ENCODE results near the gene PM20D2. TPM values are rescaled to one million over a fixed set of nuclear protein-coding genes. Genes with fewer than 3 reads are reported as not detected.

The PM20D2 gene
- total RNA-seq, 1 experiment from 2014 or later = 37.3 TPM

DNA sequence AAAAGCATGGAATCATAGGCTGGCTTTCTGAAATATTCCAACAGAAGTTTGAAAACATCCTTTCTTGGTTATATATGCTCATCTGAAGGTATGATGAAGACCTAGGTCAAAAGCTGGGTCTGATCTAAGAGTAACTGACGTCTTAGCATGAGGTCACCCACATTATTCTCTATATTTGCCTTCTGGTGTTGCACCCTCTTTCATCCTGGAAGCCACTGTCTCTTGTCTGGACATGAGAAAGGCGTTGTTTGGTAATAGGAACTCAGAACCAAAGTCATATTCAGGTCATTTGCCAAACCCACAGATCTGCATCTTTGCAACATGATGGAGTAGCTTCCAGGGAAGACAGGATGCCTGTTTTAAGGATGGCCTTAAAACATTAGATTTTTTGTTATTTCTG, 53.7 kb downstream of the PM20D2 start:
- H3K36me3 ChIP-seq (ENCODE audit: insufficient read depth, low read length) = no peaks in the 10 kb centered on the region
- H4K20me1 ChIP-seq (ENCODE audit: insufficient read depth, low read depth, low read length) = no peaks in the 10 kb centered on the region
- no peak for DNase-seq
- H3K9ac ChIP-seq (ENCODE audit: low read length) = no peak overlapping the region
- no peak overlapping the region for H2AFZ ChIP-seq (ENCODE audit: low read length)
- H3K9me2 ChIP-seq (replicated peaks; ENCODE audit: insufficient read depth, low read length) = no peaks in the 10 kb centered on the region
- no peaks in the 10 kb centered on the region for H3K27me3 ChIP-seq (ENCODE audit: low read length)
- peaks cover 3% of the 10 kb centered on the region for H3K9me3 ChIP-seq (ENCODE audit: low read length)
- no peak overlapping the region for H3K4me3 ChIP-seq (ENCODE audit: low read length)
- H3K4me2 ChIP-seq (ENCODE audit: low read depth, low read length, poor library complexity, severe bottlenecking) = no peak overlapping the region
- H3K4me1 ChIP-seq (ENCODE audit: low read length) = no peaks in the 10 kb centered on the region
- no peak overlapping the region for H3K27ac ChIP-seq (ENCODE audit: low read length)
- H3K79me2 ChIP-seq (ENCODE audit: low read length) = no peaks in the 10 kb centered on the region

DNA sequence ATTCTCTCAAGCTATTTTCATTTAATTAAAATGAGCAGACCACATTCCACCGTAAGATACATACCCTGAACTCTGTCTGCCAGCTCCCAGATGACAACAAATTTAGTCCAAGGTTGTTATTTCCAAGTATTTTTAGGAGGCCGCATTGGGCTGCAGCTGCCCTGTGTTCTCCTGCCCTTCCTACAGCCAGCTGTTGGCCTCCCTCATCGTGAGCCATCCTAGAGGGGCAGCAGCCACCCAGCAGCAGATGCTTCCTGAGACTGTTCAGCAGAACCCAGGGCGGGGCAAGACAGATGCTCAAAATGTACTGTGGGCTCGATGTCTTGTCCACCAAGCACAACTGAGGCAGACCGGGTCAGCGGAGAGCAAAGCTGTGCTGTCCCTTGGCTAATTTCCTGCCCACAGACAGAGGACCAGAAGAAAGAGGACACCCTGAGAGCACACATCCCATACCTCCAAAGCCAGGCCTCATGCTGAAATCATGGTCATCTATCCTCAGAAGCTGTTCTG, 54.9 kb downstream of the PM20D2 start:
- no peak for DNase-seq
- Histone ChIP-seq H2AFZ (ENCODE audit: low read length) (no peak overlapping the region), H3K27me3 (ENCODE audit: low read length) (no peaks in the 10 kb centered on the region), H4K20me1 (ENCODE audit: insufficient read depth, low read depth, low read length) (no peaks in the 10 kb centered on the region), H3K4me1 (ENCODE audit: low read length) (no peaks in the 10 kb centered on the region), H3K36me3 (ENCODE audit: insufficient read depth, low read length) (no peaks in the 10 kb centered on the region), H3K4me3 (ENCODE audit: low read length) (no peak overlapping the region), H3K79me2 (ENCODE audit: low read length) (no peaks in the 10 kb centered on the region), H3K4me2 (ENCODE audit: low read depth, low read length, poor library complexity, severe bottlenecking) (no peak overlapping the region), H3K9me2 (replicated peaks; ENCODE audit: insufficient read depth, low read length) (no peaks in the 10 kb centered on the region), H3K9me3 (ENCODE audit: low read length) (no peaks in the 10 kb centered on the region), H3K27ac (ENCODE audit: low read length) (no peak overlapping the region), H3K9ac (ENCODE audit: low read length) (no peak overlapping the region)

DNA sequence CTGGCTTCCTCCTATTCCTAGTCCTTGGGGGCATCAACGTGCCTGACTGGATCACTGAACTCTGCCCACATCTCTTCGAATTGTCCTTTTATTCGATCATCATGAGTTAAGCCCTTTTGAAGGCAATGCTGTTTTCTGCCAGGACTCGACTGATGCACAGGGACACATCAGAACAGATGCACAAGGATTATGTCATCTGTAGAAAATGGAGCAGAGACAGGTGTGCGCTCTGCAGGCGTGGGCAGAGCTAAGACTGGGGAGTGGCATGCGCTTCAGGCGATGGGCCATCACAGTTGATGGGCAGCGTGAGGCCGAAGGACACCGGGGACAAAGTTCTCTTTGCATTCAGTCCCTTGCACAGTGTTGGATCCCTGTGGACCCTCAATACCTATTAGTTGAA, 58.2 kb downstream of the PM20D2 start:
- no peak overlapping the region for H2AFZ ChIP-seq (ENCODE audit: low read length)
- H3K4me2 ChIP-seq (ENCODE audit: low read depth, low read length, poor library complexity, severe bottlenecking) = no peak overlapping the region
- no peak for DNase-seq
- no peaks in the 10 kb centered on the region for H4K20me1 ChIP-seq (ENCODE audit: insufficient read depth, low read depth, low read length)
- H3K9ac ChIP-seq (ENCODE audit: low read length) = no peak overlapping the region
- H3K9me3 ChIP-seq (ENCODE audit: low read length) = no peaks in the 10 kb centered on the region
- H3K36me3 ChIP-seq (ENCODE audit: insufficient read depth, low read length) = no peaks in the 10 kb centered on the region
- no peaks in the 10 kb centered on the region for H3K27me3 ChIP-seq (ENCODE audit: low read length)
- H3K27ac ChIP-seq (ENCODE audit: low read length) = no peak overlapping the region
- no peaks in the 10 kb centered on the region for H3K4me1 ChIP-seq (ENCODE audit: low read length)
- H3K79me2 ChIP-seq (ENCODE audit: low read length) = no peaks in the 10 kb centered on the region
- H3K9me2 ChIP-seq (replicated peaks; ENCODE audit: insufficient read depth, low read length) = no peaks in the 10 kb centered on the region
- no peak overlapping the region for H3K4me3 ChIP-seq (ENCODE audit: low read length)

DNA sequence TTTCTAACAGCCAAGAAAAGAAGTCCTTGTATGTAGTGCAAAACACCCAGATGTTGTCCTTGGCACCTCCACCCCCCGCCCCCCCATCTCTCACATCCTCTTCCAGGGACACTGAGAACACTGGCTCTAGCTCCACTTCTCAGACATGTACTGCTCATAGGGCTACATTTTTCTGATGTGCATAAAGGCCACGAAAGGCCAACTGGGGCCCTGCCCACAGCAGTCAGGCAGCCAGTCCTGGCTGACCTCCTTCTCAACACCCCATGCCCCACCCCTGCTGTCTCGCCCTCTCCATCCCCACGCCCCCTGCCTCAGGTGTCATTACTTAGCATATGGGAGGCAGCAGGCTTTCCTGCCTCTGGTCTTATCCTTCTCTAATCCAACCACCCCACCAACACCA, 60.0 kb downstream of the PM20D2 start:
- H3K9me3 ChIP-seq (ENCODE audit: low read length) = no peaks in the 10 kb centered on the region
- H3K79me2 ChIP-seq (ENCODE audit: low read length) = no peaks in the 10 kb centered on the region
- DNase-seq = no peak
- no peak overlapping the region for H2AFZ ChIP-seq (ENCODE audit: low read length)
- H3K4me2 ChIP-seq (ENCODE audit: low read depth, low read length, poor library complexity, severe bottlenecking) = no peak overlapping the region
- H4K20me1 ChIP-seq (ENCODE audit: insufficient read depth, low read depth, low read length) = no peaks in the 10 kb centered on the region
- H3K27ac ChIP-seq (ENCODE audit: low read length) = no peak overlapping the region
- H3K36me3 ChIP-seq (ENCODE audit: insufficient read depth, low read length) = no peaks in the 10 kb centered on the region
- H3K9ac ChIP-seq (ENCODE audit: low read length) = no peak overlapping the region
- H3K9me2 ChIP-seq (replicated peaks; ENCODE audit: insufficient read depth, low read length) = no peaks in the 10 kb centered on the region
- H3K4me1 ChIP-seq (ENCODE audit: low read length) = no peaks in the 10 kb centered on the region
- no peak overlapping the region for H3K4me3 ChIP-seq (ENCODE audit: low read length)
- no peaks in the 10 kb centered on the region for H3K27me3 ChIP-seq (ENCODE audit: low read length)

DNA sequence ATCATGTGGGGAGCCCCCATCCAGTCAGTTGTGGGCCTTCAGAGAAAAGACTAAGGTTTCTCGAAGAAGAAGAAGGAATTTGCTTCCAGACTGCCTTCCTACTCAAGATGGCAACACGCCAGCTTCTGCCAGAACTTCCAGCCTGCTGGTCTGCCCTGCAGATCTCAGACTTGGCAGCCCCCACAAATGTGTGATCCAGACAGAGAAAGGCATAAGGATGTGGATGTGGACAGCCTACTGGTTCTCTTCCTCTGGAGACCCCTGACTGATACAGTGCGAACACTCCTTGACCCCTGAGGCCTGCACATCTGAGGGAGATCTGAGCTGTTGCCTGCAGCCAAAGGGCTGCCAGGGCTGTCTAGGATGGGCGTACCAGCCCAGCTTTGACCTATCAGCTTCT, 62.7 kb downstream of the PM20D2 start:
- no peaks in the 10 kb centered on the region for H3K4me1 ChIP-seq (ENCODE audit: low read length)
- H3K79me2 ChIP-seq (ENCODE audit: low read length) = no peaks in the 10 kb centered on the region

DNA sequence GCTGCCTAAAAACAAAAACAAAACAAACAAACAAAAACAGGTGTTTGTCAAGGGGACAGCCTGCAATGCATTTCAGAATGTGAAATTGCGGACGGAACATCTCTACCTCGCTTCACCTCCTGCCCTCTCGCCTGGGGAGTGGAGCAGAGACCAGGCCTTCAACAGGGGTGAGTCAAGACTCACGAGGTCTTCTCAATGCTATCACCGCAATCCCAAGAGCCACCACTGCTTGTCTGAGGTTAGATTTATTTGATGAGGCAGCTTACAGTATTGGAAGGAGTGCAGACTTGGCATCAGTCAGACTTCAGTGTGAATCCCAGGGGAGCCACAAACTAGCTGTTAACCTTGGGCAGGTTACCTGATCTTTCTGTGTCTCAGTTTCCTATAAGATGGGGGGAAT, 63.6 kb downstream of the PM20D2 start:
- H2AFZ ChIP-seq (ENCODE audit: low read length) = no peak overlapping the region
- H3K9ac ChIP-seq (ENCODE audit: low read length) = no peak overlapping the region
- no peaks in the 10 kb centered on the region for H4K20me1 ChIP-seq (ENCODE audit: insufficient read depth, low read depth, low read length)
- no peak for DNase-seq
- H3K79me2 ChIP-seq (ENCODE audit: low read length) = no peaks in the 10 kb centered on the region
- H3K9me3 ChIP-seq (ENCODE audit: low read length) = no peaks in the 10 kb centered on the region
- no peaks in the 10 kb centered on the region for H3K36me3 ChIP-seq (ENCODE audit: insufficient read depth, low read length)
- H3K27me3 ChIP-seq (ENCODE audit: low read length) = no peaks in the 10 kb centered on the region
- no peaks in the 10 kb centered on the region for H3K4me1 ChIP-seq (ENCODE audit: low read length)
- no peak overlapping the region for H3K27ac ChIP-seq (ENCODE audit: low read length)
- H3K4me2 ChIP-seq (ENCODE audit: low read depth, low read length, poor library complexity, severe bottlenecking) = no peak overlapping the region
- no peak overlapping the region for H3K4me3 ChIP-seq (ENCODE audit: low read length)
- no peaks in the 10 kb centered on the region for H3K9me2 ChIP-seq (replicated peaks; ENCODE audit: insufficient read depth, low read length)

More for the DNA sequence above, 62.7 kb downstream of the PM20D2 start:
- Histone ChIP-seq H4K20me1 (ENCODE audit: insufficient read depth, low read depth, low read length) (no peaks in the 10 kb centered on the region), H3K27me3 (ENCODE audit: low read length) (no peaks in the 10 kb centered on the region), H3K9me2 (replicated peaks; ENCODE audit: insufficient read depth, low read length) (no peaks in the 10 kb centered on the region), H3K9ac (ENCODE audit: low read length) (no peak overlapping the region), H2AFZ (ENCODE audit: low read length) (no peak overlapping the region), H3K4me3 (ENCODE audit: low read length) (no peak overlapping the region), H3K4me2 (ENCODE audit: low read depth, low read length, poor library complexity, severe bottlenecking) (no peak overlapping the region), H3K9me3 (ENCODE audit: low read length) (no peaks in the 10 kb centered on the region), H3K36me3 (ENCODE audit: insufficient read depth, low read length) (no peaks in the 10 kb centered on the region), H3K27ac (ENCODE audit: low read length) (no peak overlapping the region)
- no peak for DNase-seq

DNA sequence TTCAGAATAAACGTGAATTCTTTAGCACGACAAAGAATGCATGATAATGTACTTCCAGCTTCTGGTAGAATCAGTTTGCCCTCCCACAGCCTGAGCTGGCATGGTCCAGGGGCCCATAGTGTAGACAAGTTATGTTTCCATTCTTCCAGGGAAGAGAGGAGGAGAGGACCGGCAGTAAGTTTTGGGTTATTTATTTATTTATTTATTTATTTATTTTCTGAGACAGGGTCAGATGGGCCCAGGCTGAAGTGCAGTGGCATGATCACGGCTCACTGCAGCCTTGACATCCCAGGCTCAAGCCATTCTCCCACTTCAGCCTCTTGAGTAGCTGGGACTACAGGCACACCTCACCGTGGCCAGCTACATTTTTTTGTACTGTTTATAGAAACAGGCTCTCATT, 66.6 kb downstream of the PM20D2 start:
- Histone ChIP-seq H2AFZ (ENCODE audit: low read length) (no peak overlapping the region), H3K27ac (ENCODE audit: low read length) (no peak overlapping the region), H3K9me3 (ENCODE audit: low read length) (no peaks in the 10 kb centered on the region), H3K27me3 (ENCODE audit: low read length) (no peaks in the 10 kb centered on the region), H3K9ac (ENCODE audit: low read length) (no peak overlapping the region), H4K20me1 (ENCODE audit: insufficient read depth, low read depth, low read length) (no peaks in the 10 kb centered on the region), H3K4me3 (ENCODE audit: low read length) (no peak overlapping the region), H3K4me2 (ENCODE audit: low read depth, low read length, poor library complexity, severe bottlenecking) (no peak overlapping the region), H3K4me1 (ENCODE audit: low read length) (no peaks in the 10 kb centered on the region), H3K36me3 (ENCODE audit: insufficient read depth, low read length) (no peaks in the 10 kb centered on the region), H3K9me2 (replicated peaks; ENCODE audit: insufficient read depth, low read length) (no peaks in the 10 kb centered on the region), H3K79me2 (ENCODE audit: low read length) (no peaks in the 10 kb centered on the region)
- DNase-seq = no peak

DNA sequence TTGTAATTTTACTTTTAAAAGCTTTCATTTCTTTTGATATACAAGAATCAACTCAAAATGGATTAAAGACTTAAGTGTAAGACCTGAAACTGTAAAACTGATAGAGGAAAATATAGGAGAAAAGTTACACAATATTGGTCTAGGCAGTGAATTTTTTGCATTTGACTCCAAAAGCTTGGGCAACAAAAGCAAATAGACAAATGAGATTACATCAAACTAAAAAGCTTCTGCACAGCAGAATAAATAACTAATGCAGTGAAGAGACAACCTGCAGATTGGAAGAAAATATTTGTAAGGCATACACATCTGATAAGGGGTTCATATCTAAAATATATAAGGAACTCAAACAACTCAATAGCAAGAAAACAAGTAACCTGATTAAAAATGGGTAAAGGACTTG, 68.3 kb downstream of the PM20D2 start:
- Histone ChIP-seq H3K4me2 (ENCODE audit: low read depth, low read length, poor library complexity, severe bottlenecking) (no peak overlapping the region), H3K9me2 (replicated peaks; ENCODE audit: insufficient read depth, low read length) (no peaks in the 10 kb centered on the region), H4K20me1 (ENCODE audit: insufficient read depth, low read depth, low read length) (no peaks in the 10 kb centered on the region), H3K79me2 (ENCODE audit: low read length) (no peaks in the 10 kb centered on the region), H3K36me3 (ENCODE audit: insufficient read depth, low read length) (no peaks in the 10 kb centered on the region), H3K27ac (ENCODE audit: low read length) (no peak overlapping the region), H3K4me3 (ENCODE audit: low read length) (no peak overlapping the region), H3K27me3 (ENCODE audit: low read length) (no peaks in the 10 kb centered on the region), H3K4me1 (ENCODE audit: low read length) (no peaks in the 10 kb centered on the region), H3K9ac (ENCODE audit: low read length) (no peak overlapping the region), H3K9me3 (ENCODE audit: low read length) (no peaks in the 10 kb centered on the region), H2AFZ (ENCODE audit: low read length) (no peak overlapping the region)
- no peak for DNase-seq

Measured in Karpas-422 (cell line).